K562 (cell line): ENCODE data around the gene PHYKPL. TPM values are rescaled to one million over a fixed set of nuclear protein-coding genes. Genes with fewer than 3 reads are reported as not detected.

Experiments
- BCLAF1 ChIP-seq, 2 experiments: fragments of 450-650 bp in 1 of 2; IDR thresholded peaks; 2 replicates each; pipeline ENCODE4 v1.6.1; 2011 to 2017; ENCODE audit warnings: low read depth in 2 of 2, antibody characterized with exemption in 1 of 2, borderline replicate concordance in 1 of 2, low read length in 1 of 2, mild to moderate bottlenecking in 1 of 2, mixed read lengths in 1 of 2; ENCODE audit not compliant: control insufficient read depth in 1 of 2
- ETV5 ChIP-seq: sonication (generic); formaldehyde crosslinking; IDR thresholded peaks from 2 replicates; pipeline ENCODE4 v1.4.0; 2020; ENCODE audit warnings: low read depth, mild to moderate bottlenecking, missing genetic modification reagents
- GATA2 ChIP-seq: sonication (generic); formaldehyde crosslinking; IDR thresholded peaks from 2 replicates; pipeline ENCODE4 v1.4.0; 2020; ENCODE audit warnings: mild to moderate bottlenecking, missing genetic modification reagents
- HDGF ChIP-seq: fragments of 450-650 bp; IDR thresholded peaks from 2 replicates; pipeline ENCODE4 v1.6.1; 2016
- NCOR1 ChIP-seq: fragments of 450-650 bp; IDR thresholded peaks from 2 replicates; pipeline ENCODE4 v1.6.1; 2016; ENCODE audit warnings: mild to moderate bottlenecking, moderate library complexity
- SLC30A9 ChIP-seq: fragments of 250-450 bp; sonication (Bioruptor Pico); IDR thresholded peaks from 2 replicates; pipeline ENCODE4 v1.8.0; 2022; ENCODE audit warnings: mild to moderate bottlenecking, moderate library complexity
- SMAD1 ChIP-seq: fragments of 150-350 bp; IDR thresholded peaks from 2 replicates; pipeline ENCODE4 v1.6.1; 2014; ENCODE audit warnings: low read length, low read depth; ENCODE audit not compliant: partially characterized antibody
- SMARCA5 ChIP-seq: fragments of 450-650 bp; IDR thresholded peaks from 2 replicates; pipeline ENCODE4 v1.6.1; 2016
- TGIF2 ChIP-seq: sonication (generic); formaldehyde crosslinking; IDR thresholded peaks from 2 replicates; pipeline ENCODE4 v1.8.1; 2022; ENCODE audit warnings: mild to moderate bottlenecking, missing genetic modification reagents, moderate library complexity
- UBTF ChIP-seq, 2 experiments: IDR thresholded peaks; 2 replicates each; pipeline ENCODE4 v1.6.1; 2012; ENCODE audit warnings: improper control_type of control experiment in 2 of 2, low read depth in 2 of 2, low read length in 2 of 2, borderline replicate concordance in 1 of 2
- ZKSCAN1 ChIP-seq: fragments of 150-350 bp; IDR thresholded peaks from 2 replicates; pipeline ENCODE4 v1.6.1; 2016; ENCODE audit warnings: low read depth, low read length
- ZNF134 ChIP-seq: fragments of 250-450 bp; sonication (Bioruptor Pico); conservative IDR thresholded peaks from 2 replicates; pipeline ENCODE4 v1.4.0; 2020
- ZNF197 ChIP-seq: fragments of 200-800 bp; sonication (Bioruptor generic); IDR thresholded peaks from 2 replicates; pipeline ENCODE4 v1.6.1; 2016; ENCODE audit warnings: low read depth, missing genetic modification characterization, missing compliant biosample characterization
- ZNF583 ChIP-seq: fragments of 250-450 bp; sonication (Bioruptor Pico); IDR thresholded peaks from 2 replicates; pipeline ENCODE4 v1.4.0; 2020
- ZNF644 ChIP-seq: fragments of 200-800 bp; sonication (Bioruptor generic); IDR thresholded peaks from 2 replicates; pipeline ENCODE4 v1.6.1; 2016; ENCODE audit warnings: low read depth, missing genetic modification characterization, missing compliant biosample characterization
- ZNF695 ChIP-seq: fragments of 450-650 bp; formaldehyde crosslinking; IDR thresholded peaks from 2 replicates; pipeline ENCODE4 v1.4.0; 2020; ENCODE audit warnings: mild to moderate bottlenecking, moderate library complexity
- polyA plus RNA-seq, 8 experiments: library from polyadenylated mRNA; depleted of rRNA in 4 of 8; stranded (reverse) in 5 of 8; unstranded in 3 of 8; fragments of >200 nt; fragmentation: Nextera tagmentation in 2 of 8; fragmentation: Illumina TruSeq in 1 of 8; extraction: Ambion mirVana in 2 of 8; extraction: Trizol in 1 of 8; gene quantifications; 2 replicates each; pipeline versions ENCODE4 v1.2.1 to v1.2.3, GENCODE V29; 2011 to 2014; ENCODE audit warnings: inconsistent platforms in 1 of 8, missing spikeins in 1 of 8
- total RNA-seq, 7 experiments: library from RNA; depleted of rRNA in 6 of 7; stranded (reverse); fragments of >200 nt in 6 of 7; fragmentation: Illumina TruSeq in 2 of 7; extraction: Trizol in 2 of 7; gene quantifications; 2 replicates each; pipeline versions ENCODE4 v1.2.1 to v1.2.3, GENCODE V29; 2011 to 2021; ENCODE audit warnings: low replicate concordance in 1 of 7
- TF ChIP-seq, protein P1 (sequence below): fragments of 450-650 bp; formaldehyde crosslinking; IDR thresholded peaks from 2 replicates; pipeline ENCODE4 v1.4.0; 2020; ENCODE audit warnings: mild to moderate bottlenecking
- TF ChIP-seq, protein P2 (sequence below), 2 experiments: fragments of 450-650 bp; conservative IDR thresholded peaks; 2 replicates each; pipeline ENCODE4 v1.6.1; 2017; ENCODE audit warnings: mild to moderate bottlenecking in 2 of 2, moderate library complexity in 2 of 2
- TF ChIP-seq, protein P3 (sequence below): fragments of 450-650 bp; IDR thresholded peaks from 2 replicates; pipeline ENCODE4 v1.7.0; 2016; ENCODE audit warnings: borderline replicate concordance

The PHYKPL gene
- total and polyA plus RNA-seq, 9 of the 15 experiments (the other 6 are each of a cell fraction or from before 2014, with no cell fraction given), result 4.7 to 34.7 (median 18.6) TPM

DNA sequence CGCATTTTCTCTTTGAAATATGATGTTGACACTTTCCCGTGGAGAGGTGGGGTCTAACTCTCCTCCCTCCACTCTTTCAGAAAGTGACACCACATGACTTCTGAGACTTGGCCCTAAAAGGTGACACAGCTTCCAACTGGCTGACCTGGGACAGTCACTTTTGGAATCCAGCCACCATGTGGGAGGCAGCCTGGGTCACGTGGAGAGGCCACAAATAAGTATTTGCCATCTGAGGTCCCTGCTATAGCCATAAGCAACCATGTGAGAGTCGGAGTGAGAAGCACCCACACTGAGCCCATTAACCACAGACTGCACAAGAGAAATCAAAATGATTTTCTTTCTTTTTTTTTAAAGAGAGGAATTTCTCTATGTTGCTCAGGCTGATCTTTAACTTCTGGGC, 4.1 kb upstream of the PHYKPL start (continued):
- no peak for TF ChIP-seq BCLAF1 (IDR thresholded peaks at IDR 0.05; ENCODE audit: borderline replicate concordance in 1 of 2, control insufficient read depth in 1 of 2, low read depth in 2 of 2, low read length in 1 of 2)
- TF ChIP-seq SMAD1, result no peak
- TF ChIP-seq SMARCA5, result no peak
- TF ChIP-seq, protein P1, sequence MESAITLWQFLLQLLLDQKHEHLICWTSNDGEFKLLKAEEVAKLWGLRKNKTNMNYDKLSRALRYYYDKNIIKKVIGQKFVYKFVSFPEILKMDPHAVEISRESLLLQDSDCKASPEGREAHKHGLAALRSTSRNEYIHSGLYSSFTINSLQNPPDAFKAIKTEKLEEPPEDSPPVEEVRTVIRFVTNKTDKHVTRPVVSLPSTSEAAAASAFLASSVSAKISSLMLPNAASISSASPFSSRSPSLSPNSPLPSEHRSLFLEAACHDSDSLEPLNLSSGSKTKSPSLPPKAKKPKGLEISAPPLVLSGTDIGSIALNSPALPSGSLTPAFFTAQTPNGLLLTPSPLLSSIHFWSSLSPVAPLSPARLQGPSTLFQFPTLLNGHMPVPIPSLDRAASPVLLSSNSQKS (CRISPR knock-in tag), result no peak
- TF ChIP-seq ZNF644 (tag), result 0 out of 2 replicates have a peak, but pooled peaks have one; percentile 39
- no peak for TF ChIP-seq GATA2 (CRISPR knock-in tag)
- TF ChIP-seq, protein P2, sequence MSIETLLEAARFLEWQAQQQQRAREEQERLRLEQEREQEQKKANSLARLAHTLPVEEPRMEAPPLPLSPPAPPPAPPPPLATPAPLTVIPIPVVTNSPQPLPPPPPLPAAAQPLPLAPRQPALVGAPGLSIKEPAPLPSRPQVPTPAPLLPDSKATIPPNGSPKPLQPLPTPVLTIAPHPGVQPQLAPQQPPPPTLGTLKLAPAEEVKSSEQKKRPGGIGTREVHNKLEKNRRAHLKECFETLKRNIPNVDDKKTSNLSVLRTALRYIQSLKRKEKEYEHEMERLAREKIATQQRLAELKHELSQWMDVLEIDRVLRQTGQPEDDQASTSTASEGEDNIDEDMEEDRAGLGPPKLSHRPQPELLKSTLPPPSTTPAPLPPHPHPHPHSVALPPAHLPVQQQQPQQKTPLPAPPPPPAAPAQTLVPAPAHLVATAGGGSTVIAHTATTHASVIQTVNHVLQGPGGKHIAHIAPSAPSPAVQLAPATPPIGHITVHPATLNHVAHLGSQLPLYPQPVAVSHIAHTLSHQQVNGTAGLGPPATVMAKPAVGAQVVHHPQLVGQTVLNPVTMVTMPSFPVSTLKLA (conservative IDR thresholded peaks at IDR 0.05), result peak in 1 of 2 experiments; percentile 46; a peak in 2 of 4 replicates
- no peak for TF ChIP-seq ZNF134
- no peak for TF ChIP-seq ETV5 (CRISPR knock-in tag)
- TF ChIP-seq UBTF (IDR thresholded peaks at IDR 0.05; ENCODE audit: borderline replicate concordance in 1 of 2, low read depth in 2 of 2, low read length in 2 of 2), result no peak
- TF ChIP-seq HDGF, result no peak
- 0 out of 2 replicates have a peak, but pooled peaks have one; percentile 30 for TF ChIP-seq ZNF197 (CRISPR knock-in tag)
- no peak for TF ChIP-seq TGIF2 (CRISPR knock-in tag)
- TF ChIP-seq NCOR1, result no peak
- TF ChIP-seq ZNF583 (CRISPR knock-in tag), result no peak
- no peak for TF ChIP-seq ZKSCAN1
- TF ChIP-seq, protein P3, sequence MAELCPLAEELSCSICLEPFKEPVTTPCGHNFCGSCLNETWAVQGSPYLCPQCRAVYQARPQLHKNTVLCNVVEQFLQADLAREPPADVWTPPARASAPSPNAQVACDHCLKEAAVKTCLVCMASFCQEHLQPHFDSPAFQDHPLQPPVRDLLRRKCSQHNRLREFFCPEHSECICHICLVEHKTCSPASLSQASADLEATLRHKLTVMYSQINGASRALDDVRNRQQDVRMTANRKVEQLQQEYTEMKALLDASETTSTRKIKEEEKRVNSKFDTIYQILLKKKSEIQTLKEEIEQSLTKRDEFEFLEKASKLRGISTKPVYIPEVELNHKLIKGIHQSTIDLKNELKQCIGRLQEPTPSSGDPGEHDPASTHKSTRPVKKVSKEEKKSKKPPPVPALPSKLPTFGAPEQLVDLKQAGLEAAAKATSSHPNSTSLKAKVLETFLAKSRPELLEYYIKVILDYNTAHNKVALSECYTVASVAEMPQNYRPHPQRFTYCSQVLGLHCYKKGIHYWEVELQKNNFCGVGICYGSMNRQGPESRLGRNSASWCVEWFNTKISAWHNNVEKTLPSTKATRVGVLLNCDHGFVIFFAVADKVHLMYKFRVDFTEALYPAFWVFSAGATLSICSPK, result no peak
- TF ChIP-seq ZNF695, result no peak
- TF ChIP-seq SLC30A9, result no peak
